HEK293T (cell line): Measurements from ENCODE around the gene ITGAD.

ENCODE experiments used
- CTCF ChIA-PET: fragments of 350-600 bp; formaldehyde crosslinking; extraction: SDS; loops from one replicate; lab custom pipeline; 2021; ENCODE audit warnings: antibody characterized with exemption, inconsistent platforms; lab: Yijun Ruan, JAX
- POLR2A ChIA-PET: fragments of 350-600 bp; formaldehyde crosslinking; extraction: SDS; loops from one replicate; lab custom pipeline; 2020; ENCODE audit warnings: antibody characterized with exemption, inconsistent platforms; lab: Yijun Ruan, JAX
- DNase-seq: peaks from one replicate; pipeline ENCODE4 v3.0.0; 2012; ENCODE audit warnings: mixed read lengths; ENCODE audit errors: extremely low spot score
- ARNT ChIP-seq: fragments of 450-650 bp; IDR thresholded peaks from 2 replicates; pipeline ENCODE4 v1.6.1; 2017; ENCODE audit warnings: mild to moderate bottlenecking
- BHLHE40 ChIP-seq: fragments of 450-650 bp; IDR thresholded peaks from 2 replicates; pipeline ENCODE4 v1.6.1; 2016; ENCODE audit warnings: mild to moderate bottlenecking, moderate library complexity, borderline replicate concordance
- CTBP1 ChIP-seq: fragments of 450-650 bp; IDR thresholded peaks from 2 replicates; pipeline ENCODE4 v1.6.1; 2016; ENCODE audit warnings: borderline replicate concordance
- ELF4 ChIP-seq: fragments of 450-650 bp; IDR thresholded peaks from 2 replicates; pipeline ENCODE4 v1.6.1; 2017; ENCODE audit warnings: antibody characterized with exemption
- FOXA1 ChIP-seq: fragments of 450-650 bp; IDR thresholded peaks from 2 replicates; pipeline ENCODE4 v1.6.1; 2016; ENCODE audit warnings: mild to moderate bottlenecking
- FOXK2 ChIP-seq: fragments of 450-650 bp; IDR thresholded peaks from 2 replicates; pipeline ENCODE4 v1.6.1; 2016; ENCODE audit warnings: mild to moderate bottlenecking
- FOXM1 ChIP-seq: fragments of 450-650 bp; IDR thresholded peaks from 2 replicates; pipeline ENCODE4 v1.6.1; 2017; ENCODE audit warnings: mild to moderate bottlenecking, borderline replicate concordance
- HDGF ChIP-seq: fragments of 450-650 bp; IDR thresholded peaks from 2 replicates; pipeline ENCODE4 v1.6.1; 2017; ENCODE audit warnings: antibody characterized with exemption, borderline replicate concordance
- L3MBTL2 ChIP-seq: fragments of 450-650 bp; conservative IDR thresholded peaks from 2 replicates; pipeline ENCODE4 v1.6.1; 2016; ENCODE audit warnings: mild to moderate bottlenecking
- LEF1 ChIP-seq: fragments of 450-650 bp; IDR thresholded peaks from 2 replicates; pipeline ENCODE4 v1.6.1; 2017; ENCODE audit warnings: mild to moderate bottlenecking, borderline replicate concordance
- NFRKB ChIP-seq: fragments of 450-650 bp; IDR thresholded peaks from 2 replicates; pipeline ENCODE4 v1.6.1; 2016; ENCODE audit warnings: mild to moderate bottlenecking, moderate library complexity
- PKNOX1 ChIP-seq: fragments of 450-650 bp; IDR thresholded peaks from 2 replicates; pipeline ENCODE4 v1.6.1; 2016
- SP1 ChIP-seq: fragments of 450-650 bp; IDR thresholded peaks from 2 replicates; pipeline ENCODE4 v1.6.1; 2017
- SUZ12 ChIP-seq: fragments of 450-650 bp; IDR thresholded peaks from 2 replicates; pipeline ENCODE4 v1.6.1; 2016; ENCODE audit warnings: mild to moderate bottlenecking
- TARDBP ChIP-seq: fragments of 450-650 bp; IDR thresholded peaks from 2 replicates; pipeline ENCODE4 v1.6.1; 2016
- ZNF384 ChIP-seq: fragments of 450-650 bp; IDR thresholded peaks from 2 replicates; pipeline ENCODE4 v1.6.1; 2016

The ITGAD gene

GRCh38 chr16:31352376-31353115 lies 40.6 kb upstream of the ITGAD start:
- no peak for DNase-seq
- ChIA-PET POLR2A (no interaction called here), CTCF (no interaction called here)
- TF ChIP-seq LEF1 (no peak), SP1 (no peak), HDGF (no peak), TARDBP (no peak), CTBP1 (no peak), ZNF384 (no peak), NFRKB (no peak), PKNOX1 (no peak), FOXK2 (no peak), FOXA1 (no peak), FOXM1 (no peak), SUZ12 (no peak), ARNT (no peak), L3MBTL2 (no peak)

GRCh38 chr16:31354394-31355291 lies 38.5 kb upstream of the ITGAD start, which contains the start of gene ITGAX:
TSS of gene ITGAX (plus strand) at chr16:31355176. CDS start at chr16:31355255, 79 bp downstream.
- TF ChIP-seq L3MBTL2 (no peak), LEF1 (no peak), ZNF384 (no peak), SP1 (no peak), FOXM1 (no peak), ELF4 (no peak), BHLHE40 (no peak)
- DNase-seq = no peak
- POLR2A ChIA-PET = no interaction called here
- CTCF ChIA-PET = interaction anchor here (0.6 kb wide), 1 partner anchor 30 kb away, joined by 3 read pairs; no protein-coding TSS in a partner anchor

- DNase-seq = no peak
- CTCF ChIA-PET = interaction anchor here (0.6 kb wide), 1 partner anchor 29 kb away, joined by 3 read pairs; no protein-coding TSS in a partner anchor
- POLR2A ChIA-PET = no interaction called here
- no peak for TF ChIP-seq LEF1
- TF ChIP-seq ELF4 = no peak
- no peak for TF ChIP-seq HDGF
- no peak for TF ChIP-seq L3MBTL2
- TF ChIP-seq PKNOX1 = no peak
- no peak for TF ChIP-seq BHLHE40
- no peak for TF ChIP-seq NFRKB
- TF ChIP-seq FOXA1 = no peak
- TF ChIP-seq SP1 = no peak
- no peak for TF ChIP-seq FOXM1
- TF ChIP-seq SUZ12 = no peak
- TF ChIP-seq TARDBP = no peak
- no peak for TF ChIP-seq ARNT
- TF ChIP-seq ZNF384 = no peak
- TF ChIP-seq CTBP1 = no peak
- no peak for TF ChIP-seq FOXK2
Measured at GRCh38 chr16:31355431-31356100, 37.6 kb upstream of the ITGAD start.

- CTCF ChIA-PET = no interaction called here
- POLR2A ChIA-PET = no interaction called here
- DNase-seq = no peak
- TF ChIP-seq SP1 (no peak), ARNT (no peak), FOXM1 (no peak), CTBP1 (no peak), FOXA1 (no peak)
Measured at GRCh38 chr16:31356566-31357323, 36.4 kb upstream of the ITGAD start.

GRCh38 chr16:31357324-31358109 lies 35.6 kb upstream of the ITGAD start:
- no peak for TF ChIP-seq NFRKB
- TF ChIP-seq SUZ12 = no peak
- TF ChIP-seq TARDBP = no peak
- no peak for TF ChIP-seq ZNF384
- TF ChIP-seq FOXK2 = no peak
- no peak for TF ChIP-seq PKNOX1
- no peak for TF ChIP-seq ARNT
- no peak for TF ChIP-seq FOXA1
- TF ChIP-seq BHLHE40 = no peak
- TF ChIP-seq LEF1 = no peak
- no peak for TF ChIP-seq HDGF
- TF ChIP-seq SP1 = no peak
- TF ChIP-seq FOXM1 = no peak
- no peak for DNase-seq
- ChIA-PET POLR2A (no interaction called here), CTCF (no interaction called here)
